Colonic mucosa (tissue), 4 donors: ENCODE results near the gene LHFPL2. TPM values are rescaled to one million over a fixed set of nuclear protein-coding genes. Genes with fewer than 3 reads are reported as not detected.

ENCODE experiments used
- DNase-seq: peaks from one replicate; pipeline ENCODE4 v3.0.0-alpha.2; 2020
- H3K27ac ChIP-seq: fragments of 200-600 bp; one replicate; pipeline ENCODE4 v1.8.0; 2021
- H3K27me3 ChIP-seq: fragments of 200-600 bp; one replicate; pipeline ENCODE4 v1.8.0; 2021
- H3K36me3 ChIP-seq: fragments of 200-600 bp; one replicate; pipeline ENCODE4 v1.8.0; 2021
- H3K4me1 ChIP-seq: fragments of 200-600 bp; one replicate; pipeline ENCODE4 v1.8.0; 2021; ENCODE audit warnings: mild to moderate bottlenecking
- H3K4me3 ChIP-seq: fragments of 200-600 bp; one replicate; pipeline ENCODE4 v1.8.0; 2021
- H3K9ac ChIP-seq, 2 donors: one replicate each; pipeline ENCODE4 v1.7.0; 2013; ENCODE audit warnings: control low read depth in 2 of 2, low read depth in 2 of 2, low read length in 2 of 2
- H3K9me3 ChIP-seq: fragments of 200-600 bp; one replicate; pipeline ENCODE4 v1.8.0; 2021
- CTCF ChIP-seq: fragments of 200-600 bp; IDR thresholded peaks from one replicate; pipeline ENCODE4 v1.8.0; 2022; ENCODE audit warnings: antibody characterized with exemption, mild to moderate bottlenecking
- intact Hi-C: fragments of 100-400 bp; cut with DNase I; formaldehyde crosslinking; loops from one replicate; pipeline ENCODE4 v1.14.1; 2022
- total RNA-seq, 2 donors: library from RNA; stranded (reverse); fragmentation: NEBNext Ultra II Directional in 1 of 2; extraction: Animal tissue kit (Norgen Biotek cat#: 25700) in 1 of 2; gene quantifications; one replicate each; pipeline ENCODE4 v1.2.1, GENCODE V29; 2021
- donor health status: healthy.
- donor health status: DM: no; HTN: no; CAD: no.
- donor health status: DM: no; HTN: no; CAD: no.

The LHFPL2 gene
- total RNA-seq, 2 donors from 2014 or later = 35.5 to 39.2 TPM

- no peaks in the 10 kb centered on the region for H3K9me3 ChIP-seq
- no peak overlapping the region for H3K9ac ChIP-seq
- peaks cover 7% of the 10 kb centered on the region for H3K4me1 ChIP-seq
These were observed 49.6 kb downstream of the LHFPL2 start for GRCh38 chr5:78598973-78599372.

GRCh38 chr5:78597974-78598371 is 50.6 kb downstream of the LHFPL2 start:
- Histone ChIP-seq H3K36me3 (no peaks in the 10 kb centered on the region), H3K4me1 (peaks cover 7% of the 10 kb centered on the region), H3K27me3 (no peaks in the 10 kb centered on the region), H3K4me3 (no peak overlapping the region), H3K27ac (no peak overlapping the region), H3K9me3 (no peaks in the 10 kb centered on the region), H3K9ac (no peak overlapping the region)
- no peak for DNase-seq
- no peak for TF ChIP-seq CTCF
- intact Hi-C loops = no loop called here

More at GRCh38 chr5:78598973-78599372, 49.6 kb downstream of the LHFPL2 start:
- no peak overlapping the region for H3K27ac ChIP-seq
- no peaks in the 10 kb centered on the region for H3K27me3 ChIP-seq
- DNase-seq = no peak
- no peaks in the 10 kb centered on the region for H3K36me3 ChIP-seq
- no peak overlapping the region for H3K4me3 ChIP-seq
- no peak for TF ChIP-seq CTCF
- intact Hi-C loops = no loop called here

GRCh38 chr5:78597068-78597973 is 51.3 kb downstream of the LHFPL2 start:
- no peaks in the 10 kb centered on the region for H3K27me3 ChIP-seq
- TF ChIP-seq CTCF = no peak
- intact Hi-C loops = no loop called here
- peaks cover 7% of the 10 kb centered on the region for H3K4me1 ChIP-seq
- H3K9me3 ChIP-seq = no peaks in the 10 kb centered on the region
- H3K27ac ChIP-seq = peak overlapping the region; percentile 7
- H3K9ac ChIP-seq = no peak overlapping the region
- no peak overlapping the region for H3K4me3 ChIP-seq
- H3K36me3 ChIP-seq = no peaks in the 10 kb centered on the region
- no peak for DNase-seq

GRCh38 chr5:78595458-78595921 is 53.1 kb downstream of the LHFPL2 start:
- DNase-seq = no peak
- Histone ChIP-seq H3K27ac (peak overlapping the region; percentile 75), H3K9me3 (no peaks in the 10 kb centered on the region), H3K9ac (peak overlapping the region in 1 of 2 donors; percentile 48), H3K36me3 (no peaks in the 10 kb centered on the region), H3K4me3 (no peak overlapping the region), H3K27me3 (no peaks in the 10 kb centered on the region), H3K4me1 (peaks cover 7% of the 10 kb centered on the region)
- TF ChIP-seq CTCF = no peak
- intact Hi-C loops = no loop called here

GRCh38 chr5:78594610-78595457 is 53.7 kb downstream of the LHFPL2 start:
- intact Hi-C loops = no loop called here
- TF ChIP-seq CTCF = no peak
- peak; percentile 58 for DNase-seq
- H3K9me3 ChIP-seq = no peaks in the 10 kb centered on the region
- H3K4me3 ChIP-seq = no peak overlapping the region
- H3K36me3 ChIP-seq = no peaks in the 10 kb centered on the region
- H3K27me3 ChIP-seq = no peaks in the 10 kb centered on the region
- peak overlapping the region in 1 of 2 donors; percentile 48 for H3K9ac ChIP-seq
- H3K27ac ChIP-seq = peak overlapping the region; percentile 75
- H3K4me1 ChIP-seq = peaks cover 7% of the 10 kb centered on the region
